ENCODE measurements around the gene MED15. TPM values are rescaled to one million over a fixed set of nuclear protein-coding genes. Genes with fewer than 3 reads are reported as not detected.
"Not testable (repeated sequence)": the region's sequence is repeated elsewhere in the genome, so short reads cannot be mapped to it uniquely, and the experiment has no call there.

MED15 gene
- total RNA-seq, 1 experiment from 2014 or later = 94.7 TPM

- POLR2A ChIA-PET = no interaction called here
- Histone ChIP-seq H3K36me3 (ENCODE audit: control insufficient read depth, insufficient read depth, low read length) (no peaks in the 10 kb centered on the region), H3K9me3 (no peaks in the 10 kb centered on the region), H3K4me1 (no peaks in the 10 kb centered on the region), H3K27me3 (replicated peaks; ENCODE audit: control insufficient read depth, insufficient read depth, low read length) (no peaks in the 10 kb centered on the region), H3K4me3 (ENCODE audit: low read depth, low read length) (no peak overlapping the region)
- Mint-ChIP-seq H3K27me3 (ENCODE audit: insufficient read depth, unreplicated experiment) (no peaks in the 10 kb centered on the region), H3K9me3 (ENCODE audit: unreplicated experiment) (no peaks in the 10 kb centered on the region), H3K4me1 (ENCODE audit: low read depth, unreplicated experiment) (no peaks in the 10 kb centered on the region), H3K27ac (ENCODE audit: unreplicated experiment) (no peak overlapping the region), H3K4me3 (ENCODE audit: unreplicated experiment) (no peak overlapping the region), H3K36me3 (ENCODE audit: insufficient read depth, unreplicated experiment) (peaks cover 18% of the 10 kb centered on the region)
- no peak for TF ChIP-seq CTCF (IDR thresholded peaks at IDR 0.05; ENCODE audit: insufficient read depth in 1 of 2, low read depth in 1 of 2, low read length in 1 of 2, severe bottlenecking in 1 of 2, unreplicated experiment in 1 of 2)
- intact Hi-C loops (cut with micrococcal nuclease; ENCODE audit: unreplicated experiment) = no loop called here
- CTCF ChIA-PET = interaction anchor here (1.4 kb wide), 1 partner anchor 55 kb away, joined by 3 read pairs; no protein-coding TSS in a partner anchor
- DNase-seq = no peak
- no TSS peak for BruUV-seq (replicated peaks)
These were observed 34.6 kb upstream of the MED15 start for GRCh38 chr22:20472629-20473442.

- CTCF ChIA-PET = interaction anchor here (0.7 kb wide), 1 partner anchor 77 kb away, joined by 3 read pairs; no protein-coding TSS in a partner anchor
- H3K36me3 Mint-ChIP-seq (ENCODE audit: insufficient read depth, unreplicated experiment) = peaks cover 18% of the 10 kb centered on the region
- no peaks in the 10 kb centered on the region for H3K9me3 ChIP-seq
- TF ChIP-seq CTCF (IDR thresholded peaks at IDR 0.05; ENCODE audit: insufficient read depth in 1 of 2, low read depth in 1 of 2, low read length in 1 of 2, severe bottlenecking in 1 of 2, unreplicated experiment in 1 of 2) = no peak
- no peak overlapping the region for H3K4me3 ChIP-seq (ENCODE audit: low read depth, low read length)
- H3K27me3 ChIP-seq (replicated peaks; ENCODE audit: control insufficient read depth, insufficient read depth, low read length) = no peaks in the 10 kb centered on the region
- no peak for DNase-seq
- H3K4me3 Mint-ChIP-seq (ENCODE audit: unreplicated experiment) = no peak overlapping the region
- no peaks in the 10 kb centered on the region for H3K4me1 ChIP-seq
- no peaks in the 10 kb centered on the region for H3K9me3 Mint-ChIP-seq (ENCODE audit: unreplicated experiment)
- POLR2A ChIA-PET = no interaction called here
- no peak overlapping the region for H3K27ac Mint-ChIP-seq (ENCODE audit: unreplicated experiment)
- no peaks in the 10 kb centered on the region for H3K4me1 Mint-ChIP-seq (ENCODE audit: low read depth, unreplicated experiment)
- H3K27me3 Mint-ChIP-seq (ENCODE audit: insufficient read depth, unreplicated experiment) = no peaks in the 10 kb centered on the region
- intact Hi-C loops (cut with micrococcal nuclease; ENCODE audit: unreplicated experiment) = no loop called here
- no TSS peak for BruUV-seq (replicated peaks)
- no peaks in the 10 kb centered on the region for H3K36me3 ChIP-seq (ENCODE audit: control insufficient read depth, insufficient read depth, low read length)
These were observed 32.3 kb upstream of the MED15 start for GRCh38 chr22:20475115-20475436.

- POLR2A ChIA-PET; H3K27me3 ChIP-seq (replicated peaks; ENCODE audit: control insufficient read depth, insufficient read depth, low read length); BruUV-seq (replicated peaks); H3K4me3 Mint-ChIP-seq (ENCODE audit: unreplicated experiment); H3K9me3 ChIP-seq; H3K36me3 ChIP-seq (ENCODE audit: control insufficient read depth, insufficient read depth, low read length); H3K27me3 Mint-ChIP-seq (ENCODE audit: insufficient read depth, unreplicated experiment); H3K4me1 Mint-ChIP-seq (ENCODE audit: low read depth, unreplicated experiment); H3K9me3 Mint-ChIP-seq (ENCODE audit: unreplicated experiment); intact Hi-C loops (cut with micrococcal nuclease; ENCODE audit: unreplicated experiment); H3K27ac Mint-ChIP-seq (ENCODE audit: unreplicated experiment); H3K4me1 ChIP-seq; DNase-seq; H3K4me3 ChIP-seq (ENCODE audit: low read depth, low read length): not testable (repeated sequence)
- CTCF ChIA-PET = interaction anchor here (0.7 kb wide), 1 partner anchor 76 kb away, joined by 3 read pairs; no protein-coding TSS in a partner anchor
- peaks cover 14% of the 10 kb centered on the region for H3K36me3 Mint-ChIP-seq (ENCODE audit: insufficient read depth, unreplicated experiment)
These were observed 31.8 kb upstream of the MED15 start for GRCh38 chr22:20475569-20475968.

- H3K4me1 Mint-ChIP-seq (ENCODE audit: low read depth, unreplicated experiment); CTCF ChIA-PET; H3K27ac Mint-ChIP-seq (ENCODE audit: unreplicated experiment); H3K4me3 Mint-ChIP-seq (ENCODE audit: unreplicated experiment); H3K9me3 ChIP-seq; H3K36me3 Mint-ChIP-seq (ENCODE audit: insufficient read depth, unreplicated experiment); DNase-seq; H3K4me3 ChIP-seq (ENCODE audit: low read depth, low read length); H3K27me3 Mint-ChIP-seq (ENCODE audit: insufficient read depth, unreplicated experiment); H3K4me1 ChIP-seq; H3K9me3 Mint-ChIP-seq (ENCODE audit: unreplicated experiment); intact Hi-C loops (cut with micrococcal nuclease; ENCODE audit: unreplicated experiment); POLR2A ChIA-PET; H3K27me3 ChIP-seq (replicated peaks; ENCODE audit: control insufficient read depth, insufficient read depth, low read length); H3K36me3 ChIP-seq (ENCODE audit: control insufficient read depth, insufficient read depth, low read length); BruUV-seq (replicated peaks): not testable (repeated sequence)
These were observed 29.4 kb upstream of the MED15 start for GRCh38 chr22:20478059-20478458.

Data from Caco-2 (cell line).